CD4-positive, alpha-beta memory T cell (primary cell): Measurements from ENCODE around the gene CDH13. TPM values are rescaled to one million over a fixed set of nuclear protein-coding genes. Genes with fewer than 3 reads are reported as not detected.

ENCODE experiments used
- CTCF ChIA-PET: fragments of 350-600 bp; sonication (Branson Sonifier 250); formaldehyde crosslinking; loops from one replicate; lab custom pipeline; 2021; ENCODE audit warnings: inconsistent platforms; ENCODE audit not compliant: partially characterized antibody; lab: Charles Lee
- POLR2A ChIA-PET: fragments of 350-600 bp; sonication (Branson Sonifier 250); formaldehyde crosslinking; loops from one replicate; lab custom pipeline; 2021; ENCODE audit not compliant: partially characterized antibody; lab: Charles Lee
- DNase-seq, 5 donors: peaks; one replicate each; pipeline versions ENCODE4 v3.0.0 to v3.0.0-alpha.2; 2020 to 2022; ENCODE audit warnings: mixed read lengths in 1 of 5
- H3K27ac ChIP-seq: one replicate; pipeline ENCODE4 v1.7.0; 2013; ENCODE audit warnings: low read depth, low read length
- H3K27me3 ChIP-seq: 2 replicates; pipeline ENCODE4 v1.7.0; 2013; ENCODE audit warnings: mild to moderate bottlenecking, low read length, moderate library complexity; ENCODE audit not compliant: insufficient read depth
- H3K36me3 ChIP-seq: 2 replicates; pipeline ENCODE4 v1.7.0; 2013; ENCODE audit warnings: mild to moderate bottlenecking, low read length, moderate library complexity; ENCODE audit not compliant: insufficient read depth
- H3K4me1 ChIP-seq: 2 replicates; pipeline ENCODE4 v1.7.0; 2013; ENCODE audit warnings: mild to moderate bottlenecking, low read length, moderate library complexity; ENCODE audit not compliant: insufficient read depth
- H3K4me3 ChIP-seq, 2 donors: one replicate each; pipeline ENCODE4 v1.7.0; 2013; ENCODE audit warnings: low read length in 2 of 2, mild to moderate bottlenecking in 1 of 2
- H3K9me3 ChIP-seq, 2 donors: one replicate each; pipeline ENCODE4 v1.7.0; 2013; ENCODE audit warnings: low read length in 2 of 2, control low read depth in 1 of 2; ENCODE audit not compliant: control insufficient read depth in 1 of 2
- H3K27ac Mint-ChIP-seq, 7 donors: one replicate each; pipeline ENCODE4 v1.8.0; 2020 to 2021; ENCODE audit warnings: mixed read lengths in 7 of 7, mild to moderate bottlenecking in 6 of 7, inconsistent platforms in 3 of 7, moderate library complexity in 3 of 7
- H3K27me3 Mint-ChIP-seq, 2 donors: one replicate each; pipeline ENCODE4 v1.8.0; 2020 to 2021; ENCODE audit warnings: mixed read lengths in 2 of 2
- H3K36me3 Mint-ChIP-seq, 2 donors: one replicate each; pipeline ENCODE4 v1.8.0; 2020 to 2021; ENCODE audit warnings: mixed read lengths in 2 of 2, inconsistent platforms in 1 of 2, mild to moderate bottlenecking in 1 of 2
- H3K4me1 Mint-ChIP-seq, 4 donors: one replicate each; pipeline ENCODE4 v1.8.0; 2020 to 2021; ENCODE audit warnings: mixed read lengths in 4 of 4, mild to moderate bottlenecking in 1 of 4
- H3K4me3 Mint-ChIP-seq, 8 donors: one replicate each; pipeline ENCODE4 v1.8.0; 2020 to 2021; ENCODE audit warnings: mixed read lengths in 8 of 8, mild to moderate bottlenecking in 7 of 8, moderate library complexity in 6 of 8, inconsistent platforms in 3 of 8
- H3K9me3 Mint-ChIP-seq, 8 donors: one replicate each; pipeline ENCODE4 v1.8.0; 2020 to 2021; ENCODE audit warnings: mixed read lengths in 8 of 8, mild to moderate bottlenecking in 5 of 8, inconsistent platforms in 3 of 8, moderate library complexity in 1 of 8
- intact Hi-C: fragments of 100-400 bp; cut with micrococcal nuclease; formaldehyde crosslinking; loops from one replicate; pipeline ENCODE4 v1.15.1; 2023
- polyA plus RNA-seq, 2 donors: library from polyadenylated mRNA; unstranded; fragments of 300-500 nt; fragmentation: Illumina TruSeq; gene quantifications; one replicate each; pipeline ENCODE4 v1.2.3, GENCODE V29; 2021
- total RNA-seq, 2 experiments: library from RNA; stranded (reverse); gene quantifications; one replicate each; pipeline ENCODE4 v1.2.3, GENCODE V29; 2021

The CDH13 gene
- total and polyA plus RNA-seq, 4 experiments from 2014 or later, result not detected

DNA sequence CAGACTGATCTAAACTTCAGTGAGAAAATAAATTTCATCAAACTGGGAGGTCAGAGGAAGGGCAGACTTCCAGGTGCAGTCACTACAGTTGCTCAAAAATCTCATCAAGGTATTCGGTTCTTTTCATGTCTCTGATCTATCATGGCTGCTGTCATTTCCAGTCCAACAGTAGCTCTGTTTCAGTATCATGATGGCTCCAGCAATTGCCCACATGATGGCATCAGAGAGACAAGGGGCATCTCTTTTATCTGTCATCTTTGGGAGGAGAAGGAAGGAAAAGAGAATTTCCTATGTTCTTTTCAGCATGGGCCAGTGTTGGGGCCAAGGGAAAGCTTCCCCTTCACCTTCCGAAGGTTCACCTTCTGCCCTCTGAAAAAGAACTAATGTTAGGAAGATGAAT, 676.1 kb downstream of the CDH13 start:
- POLR2A ChIA-PET, result no interaction called here
- no peak for DNase-seq
- Mint-ChIP-seq H3K27ac (no peak overlapping the region), H3K9me3 (peaks cover 0 to 2% (median 0%) of the 10 kb centered on the region in 8 donors), H3K4me3 (no peak overlapping the region), H3K36me3 (no peaks in the 10 kb centered on the region), H3K27me3 (no peaks in the 10 kb centered on the region), H3K4me1 (no peaks in the 10 kb centered on the region)
- Histone ChIP-seq H3K27ac (no peak overlapping the region), H3K36me3 (no peaks in the 10 kb centered on the region), H3K4me1 (no peaks in the 10 kb centered on the region), H3K9me3 (no peaks in the 10 kb centered on the region), H3K4me3 (no peak overlapping the region), H3K27me3 (no peaks in the 10 kb centered on the region)
- CTCF ChIA-PET, result no interaction called here
- intact Hi-C loops, result no loop called here

DNA sequence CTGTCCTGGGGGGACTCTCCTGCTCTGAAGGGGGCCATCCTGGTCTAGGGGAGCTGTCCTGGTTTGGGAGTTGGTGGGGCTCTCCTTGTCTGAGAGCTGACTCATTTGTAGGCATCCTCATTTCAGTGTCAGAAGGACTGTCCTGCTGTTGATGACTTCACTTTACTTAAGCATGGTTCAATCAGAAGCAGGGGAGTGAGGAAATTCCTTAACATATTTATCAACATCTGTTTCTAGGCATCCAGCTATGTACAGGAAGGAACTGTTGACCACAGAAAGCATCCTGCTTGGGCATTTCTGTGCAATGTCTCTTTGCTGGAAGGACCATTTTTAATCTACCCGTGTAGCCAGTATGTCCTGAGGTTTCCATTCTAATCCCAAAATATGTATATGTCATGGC, 678.3 kb downstream of the CDH13 start:
- CTCF ChIA-PET, result no interaction called here
- intact Hi-C loops, result no loop called here
- POLR2A ChIA-PET, result no interaction called here
- Mint-ChIP-seq H3K9me3 (peaks cover 0 to 2% (median 0%) of the 10 kb centered on the region in 8 donors), H3K36me3 (no peaks in the 10 kb centered on the region), H3K27ac (no peak overlapping the region), H3K4me3 (no peak overlapping the region), H3K4me1 (no peaks in the 10 kb centered on the region), H3K27me3 (peaks cover 0 to 4% of the 10 kb centered on the region in 2 donors)
- no peaks in the 10 kb centered on the region for H3K27me3 ChIP-seq
- no peaks in the 10 kb centered on the region for H3K9me3 ChIP-seq
- no peak for DNase-seq
- H3K4me3 ChIP-seq, result no peak overlapping the region
- no peaks in the 10 kb centered on the region for H3K36me3 ChIP-seq
- H3K4me1 ChIP-seq, result no peaks in the 10 kb centered on the region
- no peak overlapping the region for H3K27ac ChIP-seq

- Mint-ChIP-seq H3K4me3 (no peak overlapping the region), H3K9me3 (peaks cover 0 to 2% (median 0%) of the 10 kb centered on the region in 8 donors), H3K36me3 (no peaks in the 10 kb centered on the region), H3K27ac (no peak overlapping the region), H3K27me3 (peaks cover 0 to 4% of the 10 kb centered on the region in 2 donors), H3K4me1 (no peaks in the 10 kb centered on the region)
- Histone ChIP-seq H3K27me3 (no peaks in the 10 kb centered on the region), H3K4me3 (no peak overlapping the region), H3K27ac (no peak overlapping the region), H3K9me3 (no peaks in the 10 kb centered on the region), H3K4me1 (no peaks in the 10 kb centered on the region), H3K36me3 (no peaks in the 10 kb centered on the region)
- ChIA-PET CTCF (no interaction called here), POLR2A (no interaction called here)
- DNase-seq, result no peak
- intact Hi-C loops, result no loop called here
Observed at GRCh38 chr16:83306961-83307593, 680.3 kb downstream of the CDH13 start.

DNA sequence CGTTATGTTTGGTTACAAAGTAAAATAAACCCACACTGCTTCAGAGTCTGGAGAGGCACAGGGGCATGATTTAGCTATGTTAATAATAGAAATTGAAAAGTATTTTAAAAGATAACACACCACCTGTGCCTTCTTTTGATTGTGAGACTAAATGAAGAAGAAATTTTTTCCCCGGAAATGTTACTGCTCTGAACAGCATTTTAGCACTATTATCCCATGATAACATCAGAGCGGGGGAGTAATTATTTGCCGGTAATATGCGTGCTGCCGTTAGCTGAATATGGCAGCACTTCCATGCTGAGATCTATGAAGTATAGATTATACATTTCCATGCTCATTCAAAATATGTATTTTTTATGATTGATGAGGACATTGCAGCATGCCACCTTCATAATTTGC, 680.8 kb downstream of the CDH13 start:
- Histone ChIP-seq H3K4me1 (no peaks in the 10 kb centered on the region), H3K4me3 (no peak overlapping the region), H3K27ac (no peak overlapping the region), H3K36me3 (no peaks in the 10 kb centered on the region), H3K9me3 (no peaks in the 10 kb centered on the region), H3K27me3 (no peaks in the 10 kb centered on the region)
- Mint-ChIP-seq H3K4me3 (no peak overlapping the region), H3K27me3 (peaks cover 0 to 4% of the 10 kb centered on the region in 2 donors), H3K36me3 (no peaks in the 10 kb centered on the region), H3K27ac (no peak overlapping the region), H3K9me3 (peaks cover 0 to 2% (median 0%) of the 10 kb centered on the region in 8 donors), H3K4me1 (no peaks in the 10 kb centered on the region)
- no peak for DNase-seq
- ChIA-PET POLR2A (no interaction called here), CTCF (no interaction called here)
- intact Hi-C loops, result no loop called here

DNA sequence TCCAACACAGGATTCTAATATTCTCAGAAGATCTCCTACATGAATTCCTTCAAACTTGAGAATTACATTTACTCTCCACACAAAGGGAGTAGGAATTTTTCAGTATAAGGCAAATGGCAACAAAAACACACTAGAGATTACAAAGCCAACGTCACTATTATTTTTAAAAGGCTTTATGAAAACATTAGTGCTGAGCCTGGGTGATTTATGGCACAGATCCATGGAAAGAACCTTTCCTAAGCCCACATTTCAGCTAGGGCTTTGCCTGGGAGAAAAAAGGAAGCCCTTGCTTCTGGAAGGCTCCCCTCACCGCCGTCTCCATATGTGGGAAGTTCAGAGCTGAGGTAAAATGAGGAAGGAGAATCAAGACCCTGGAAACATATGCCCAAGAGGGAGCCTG, 681.6 kb downstream of the CDH13 start:
- Histone ChIP-seq H3K27me3 (no peaks in the 10 kb centered on the region), H3K9me3 (no peaks in the 10 kb centered on the region), H3K36me3 (no peaks in the 10 kb centered on the region), H3K4me3 (no peak overlapping the region), H3K27ac (no peak overlapping the region), H3K4me1 (no peaks in the 10 kb centered on the region)
- Mint-ChIP-seq H3K4me1 (no peaks in the 10 kb centered on the region), H3K27me3 (peaks cover 0 to 4% of the 10 kb centered on the region in 2 donors), H3K4me3 (no peak overlapping the region), H3K27ac (no peak overlapping the region), H3K36me3 (no peaks in the 10 kb centered on the region), H3K9me3 (peaks cover 0 to 2% (median 0%) of the 10 kb centered on the region in 8 donors)
- intact Hi-C loops, result no loop called here
- ChIA-PET CTCF (no interaction called here), POLR2A (no interaction called here)
- no peak for DNase-seq

- Histone ChIP-seq H3K27ac (no peak overlapping the region), H3K36me3 (no peaks in the 10 kb centered on the region), H3K9me3 (no peaks in the 10 kb centered on the region), H3K4me1 (no peaks in the 10 kb centered on the region), H3K4me3 (no peak overlapping the region), H3K27me3 (no peaks in the 10 kb centered on the region)
- no peaks in the 10 kb centered on the region for H3K4me1 Mint-ChIP-seq
- no peak overlapping the region for H3K4me3 Mint-ChIP-seq
- intact Hi-C loops, result no loop called here
- peaks cover 0 to 2% (median 0%) of the 10 kb centered on the region in 8 donors for H3K9me3 Mint-ChIP-seq
- no peaks in the 10 kb centered on the region for H3K36me3 Mint-ChIP-seq
- ChIA-PET POLR2A (no interaction called here), CTCF (no interaction called here)
- H3K27ac Mint-ChIP-seq, result peak overlapping the region in 1 of 7 donors; percentile 13
- peaks cover 0 to 6% of the 10 kb centered on the region in 2 donors for H3K27me3 Mint-ChIP-seq
- DNase-seq, result no peak
Observed at GRCh38 chr16:83310816-83311215, 684.0 kb downstream of the CDH13 start.

- no peaks in the 10 kb centered on the region for H3K9me3 ChIP-seq
- H3K27ac Mint-ChIP-seq, result no peak overlapping the region
Observed at GRCh38 chr16:83312015-83312717, 685.4 kb downstream of the CDH13 start.

More at GRCh38 chr16:83312015-83312717, 685.4 kb downstream of the CDH13 start:
- no peak for DNase-seq
- POLR2A ChIA-PET, result no interaction called here
- Mint-ChIP-seq H3K27me3 (peaks cover 0 to 7% of the 10 kb centered on the region in 2 donors), H3K4me1 (no peaks in the 10 kb centered on the region), H3K9me3 (peaks cover 0 to 4% (median 0%) of the 10 kb centered on the region in 8 donors), H3K36me3 (no peaks in the 10 kb centered on the region), H3K4me3 (no peak overlapping the region)
- no peaks in the 10 kb centered on the region for H3K27me3 ChIP-seq
- intact Hi-C loops, result no loop called here
- no peak overlapping the region for H3K27ac ChIP-seq
- CTCF ChIA-PET, result no interaction called here
- no peaks in the 10 kb centered on the region for H3K4me1 ChIP-seq
- H3K36me3 ChIP-seq, result no peaks in the 10 kb centered on the region
- H3K4me3 ChIP-seq, result no peak overlapping the region
